ENCODE data around the gene POLR2E.

Gene POLR2E

GRCh38 chr19:1082165-1082927, 12.8 kb downstream of the POLR2E start:
- FAIRE-seq, result no peak
- no peak for DNase-seq (ENCODE audit: insufficient read length, low spot score)

DNA sequence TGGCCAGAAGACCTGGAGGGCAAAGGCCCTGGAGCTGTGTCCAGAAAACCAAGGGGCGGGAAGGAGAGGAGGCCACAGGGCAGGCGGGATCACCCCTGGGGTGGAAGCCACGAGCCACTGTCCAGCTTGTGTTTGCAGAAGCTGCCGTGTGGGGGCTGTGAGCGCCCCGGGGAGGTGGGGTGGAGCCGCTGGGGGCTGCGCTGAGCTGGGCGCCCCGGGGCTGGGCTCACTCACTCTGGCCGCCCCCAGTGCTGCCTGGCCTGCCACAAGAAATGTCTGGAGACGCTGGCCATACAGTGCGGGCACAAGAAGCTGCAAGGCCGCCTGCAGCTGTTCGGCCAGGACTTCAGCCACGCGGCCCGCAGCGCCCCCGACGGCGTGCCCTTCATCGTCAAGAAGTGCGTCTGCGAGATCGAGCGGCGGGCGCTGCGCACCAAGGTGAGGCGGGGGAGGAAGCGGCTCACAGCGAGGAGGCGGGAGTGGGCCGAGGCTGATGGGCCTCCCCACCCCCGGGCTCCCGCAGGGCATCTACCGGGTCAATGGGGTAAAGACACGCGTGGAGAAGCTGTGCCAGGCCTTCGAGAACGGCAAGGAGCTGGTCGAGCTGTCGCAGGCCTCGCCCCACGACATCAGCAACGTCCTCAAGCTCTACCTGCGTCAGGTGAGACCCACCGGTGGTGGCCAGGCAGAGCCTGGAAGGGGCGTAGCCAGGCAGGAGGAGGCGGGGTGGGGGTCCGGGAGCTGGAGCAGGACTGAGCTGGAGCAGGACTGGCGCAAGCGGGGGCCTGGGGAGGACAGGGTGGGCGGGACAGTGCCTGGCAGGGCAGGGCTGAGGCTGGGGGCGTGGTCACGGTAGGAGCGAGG, 13.6 kb downstream of the POLR2E start:
- DNase-seq (ENCODE audit: insufficient read length, low spot score), result no peak
- FAIRE-seq, result no peak

DNA sequence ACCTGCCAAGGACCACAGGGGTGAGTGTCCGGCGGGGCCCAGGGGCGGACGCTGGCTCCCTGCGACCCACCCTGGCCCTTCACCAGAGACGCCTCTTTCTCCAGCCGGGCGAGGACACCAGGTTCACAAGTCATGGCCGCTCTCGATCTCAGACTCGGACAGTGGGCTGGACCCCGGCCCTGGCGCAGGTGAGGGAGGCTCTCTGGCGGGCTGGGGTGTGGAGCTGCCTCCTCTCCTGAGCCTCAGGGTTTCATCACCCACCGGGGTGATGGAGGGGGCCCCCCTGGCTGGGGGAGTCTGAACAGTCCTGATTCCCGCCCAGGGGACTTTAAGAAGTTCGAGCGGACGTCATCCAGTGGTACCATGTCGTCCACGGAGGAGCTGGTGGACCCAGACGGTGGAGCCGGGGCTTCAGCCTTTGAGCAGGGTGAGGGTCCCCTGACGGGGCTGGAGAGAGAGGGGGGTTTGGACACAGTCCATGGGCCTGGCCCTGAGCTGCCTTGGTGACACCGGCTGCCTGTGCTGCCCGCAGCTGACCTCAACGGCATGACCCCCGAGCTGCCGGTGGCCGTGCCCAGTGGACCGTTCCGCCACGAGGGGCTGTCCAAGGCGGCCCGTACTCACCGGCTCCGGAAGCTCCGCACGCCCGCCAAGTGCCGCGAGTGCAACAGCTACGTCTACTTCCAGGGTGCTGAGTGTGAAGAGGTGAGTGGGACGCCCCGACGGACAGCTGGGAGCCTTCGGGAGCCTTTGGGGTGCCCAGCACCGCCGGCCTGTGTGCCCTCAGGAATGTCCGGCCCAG, 14.6 kb downstream of the POLR2E start:
- DNase-seq (ENCODE audit: insufficient read length, low spot score) (no peak), FAIRE-seq (no peak)

GRCh38 chr19:1079566-1080111, 15.5 kb downstream of the POLR2E start:
- no peak for FAIRE-seq
- DNase-seq (ENCODE audit: insufficient read length, low spot score), result no peak

DNA sequence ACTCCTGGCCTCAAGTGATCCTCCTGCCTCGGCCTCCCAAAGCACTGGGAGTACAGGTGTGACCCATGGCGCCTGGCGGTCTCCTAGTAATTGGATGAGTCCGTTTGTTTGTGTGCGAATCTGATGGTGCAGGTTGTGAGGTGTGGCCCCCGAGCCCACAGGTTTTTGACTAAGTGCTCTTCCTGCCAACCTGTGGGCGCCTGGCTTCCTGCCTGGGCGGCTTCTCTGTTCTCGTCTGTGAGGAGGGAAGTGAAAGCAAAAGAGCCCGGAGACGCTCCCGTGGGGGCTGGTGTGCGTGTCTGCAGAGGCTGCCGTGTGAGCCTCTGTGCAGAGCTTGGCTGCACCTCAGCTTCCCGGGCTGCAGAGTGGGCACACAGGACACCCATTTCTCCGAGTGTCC, 18.2 kb downstream of the POLR2E start:
- FAIRE-seq (peak; percentile 99), DNase-seq (ENCODE audit: insufficient read length, low spot score) (peak; percentile 100)

- FAIRE-seq (no peak), DNase-seq (ENCODE audit: insufficient read length, low spot score) (no peak)
Observed at GRCh38 chr19:1076046-1076386, 19.2 kb downstream of the POLR2E start.

- DNase-seq (ENCODE audit: insufficient read length, low spot score), result peak; percentile 96
- peak; percentile 62 for FAIRE-seq
Observed at GRCh38 chr19:1074544-1075283, 20.5 kb downstream of the POLR2E start.

DNA sequence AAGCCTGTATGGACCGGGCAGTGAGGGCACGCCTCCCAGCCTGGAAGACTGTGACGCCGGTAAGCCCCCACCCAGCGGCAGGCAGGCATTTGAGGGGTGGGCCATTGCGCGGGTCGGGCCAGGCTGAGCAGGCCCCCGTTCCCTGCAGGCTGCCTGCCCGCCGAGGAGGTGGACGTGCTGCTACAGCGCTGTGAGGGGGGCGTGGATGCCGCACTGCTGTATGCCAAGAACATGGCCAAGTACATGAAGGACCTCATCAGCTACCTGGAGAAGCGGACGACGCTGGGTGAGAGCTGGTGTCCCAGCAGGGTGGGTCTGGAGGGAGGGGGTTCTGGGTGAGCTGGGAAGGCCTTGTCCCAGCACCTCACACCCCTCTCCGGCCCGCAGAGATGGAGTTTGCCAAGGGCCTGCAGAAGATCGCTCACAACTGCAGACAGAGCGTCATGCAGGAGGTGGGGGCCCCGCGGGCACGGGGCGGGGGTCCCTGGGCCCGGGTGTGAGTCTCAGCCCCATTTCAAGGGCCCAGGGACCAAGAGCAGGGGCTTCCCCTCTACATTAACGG, 21.1 kb downstream of the POLR2E start:
- FAIRE-seq (no peak), DNase-seq (ENCODE audit: insufficient read length, low spot score) (no peak)

- no peak for FAIRE-seq
- DNase-seq (ENCODE audit: insufficient read length, low spot score), result no peak
Observed at GRCh38 chr19:1073063-1073955, 21.9 kb downstream of the POLR2E start.

DNA sequence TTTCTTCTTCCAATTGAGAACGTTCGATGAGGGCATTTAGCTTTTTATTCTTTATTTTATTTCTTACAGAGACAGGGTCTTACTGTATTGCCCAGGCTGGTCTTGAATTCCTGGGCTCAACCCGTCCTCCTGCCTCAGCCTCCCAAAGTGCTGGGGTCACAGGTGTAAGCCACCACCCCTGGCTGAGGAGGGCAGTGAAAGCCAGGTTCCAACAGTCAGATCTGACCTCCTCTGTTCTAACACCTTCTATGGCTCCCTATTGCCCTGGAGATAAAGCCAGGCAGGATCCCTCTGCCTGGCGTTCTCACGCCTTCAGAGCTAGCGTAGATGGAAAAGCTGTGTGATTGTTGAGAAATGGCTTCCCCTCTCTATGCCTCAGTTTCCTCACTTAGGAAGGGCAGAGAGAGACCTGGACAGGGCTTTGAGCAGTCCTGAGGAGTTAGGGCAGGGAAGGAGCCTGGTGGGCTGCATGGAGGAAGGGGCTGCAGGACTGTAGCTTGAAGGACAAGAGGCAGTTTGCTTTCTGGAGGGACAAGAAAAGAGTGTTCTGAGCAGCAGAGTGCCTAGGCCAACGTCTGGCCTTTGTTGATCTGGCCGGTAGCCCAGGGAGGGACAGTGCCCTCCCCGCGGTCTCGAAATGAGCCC, 22.7 kb downstream of the POLR2E start:
- DNase-seq (ENCODE audit: insufficient read length, low spot score) (no peak), FAIRE-seq (no peak)

DNA sequence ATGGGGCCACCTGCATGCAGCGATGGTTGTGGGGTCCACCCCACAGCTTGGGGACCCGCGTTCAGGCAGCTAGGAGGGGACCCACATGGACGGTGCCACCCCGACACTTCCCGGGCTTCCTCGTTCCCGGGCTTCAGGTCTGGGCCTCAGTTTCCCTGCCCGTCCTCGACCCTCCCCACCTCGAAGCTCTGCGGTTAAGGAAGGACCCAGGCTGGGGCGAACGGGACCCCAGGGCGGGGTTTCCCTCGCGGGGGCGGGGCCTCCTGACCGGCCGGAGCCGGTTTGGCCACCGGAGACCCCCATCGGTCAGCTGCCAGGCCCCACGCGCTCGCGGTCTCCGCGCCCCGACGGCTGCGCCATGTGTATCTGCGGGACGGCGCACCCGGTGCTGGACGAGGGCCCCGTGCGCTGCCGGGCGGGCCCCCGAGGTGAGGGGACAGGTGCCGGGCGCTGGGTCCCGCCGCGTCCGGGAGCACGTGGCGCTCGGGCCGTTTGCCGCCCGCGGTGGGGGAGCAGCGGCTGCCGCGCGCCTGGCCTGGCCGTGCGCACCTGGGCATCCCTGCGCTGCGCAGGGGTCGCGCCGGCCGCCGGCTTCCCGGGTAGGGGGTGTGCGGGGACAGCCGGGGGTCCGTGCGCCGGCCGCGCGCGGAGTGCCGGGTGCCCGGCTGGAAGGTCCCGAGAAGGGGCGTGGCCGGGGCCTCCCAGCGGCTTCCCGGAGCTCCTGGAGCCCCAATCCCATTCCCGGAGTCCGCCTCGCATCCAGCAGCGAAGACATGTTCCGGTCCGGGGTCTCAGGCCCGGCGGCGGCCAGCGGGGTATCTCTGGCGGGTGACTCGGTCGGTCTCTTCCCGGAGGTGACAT, 24.0 kb downstream of the POLR2E start:
- no peak for FAIRE-seq

DNA sequence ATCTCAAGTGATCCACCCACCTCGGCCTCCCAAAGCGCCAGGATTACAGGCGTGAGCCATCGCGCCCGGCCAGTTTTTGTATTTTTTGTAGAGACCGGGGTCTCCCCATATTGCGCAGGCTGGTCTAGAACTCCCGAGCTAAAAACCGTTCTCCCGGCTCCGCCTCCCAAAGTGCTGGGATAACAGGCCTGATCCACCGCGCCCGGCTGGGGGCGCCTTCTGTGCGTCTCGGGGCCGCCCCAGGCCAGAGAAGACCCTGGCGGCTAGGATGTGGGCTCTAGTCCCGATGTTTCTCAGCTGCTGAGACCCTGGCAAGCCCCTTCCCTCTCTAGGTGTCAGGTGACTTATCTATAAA, 24.6 kb downstream of the POLR2E start:
- DNase-seq (ENCODE audit: insufficient read length, low spot score), result no peak

More for the DNA sequence above, 24.0 kb downstream of the POLR2E start:
- no peak for DNase-seq (ENCODE audit: insufficient read length, low spot score)

DNA sequence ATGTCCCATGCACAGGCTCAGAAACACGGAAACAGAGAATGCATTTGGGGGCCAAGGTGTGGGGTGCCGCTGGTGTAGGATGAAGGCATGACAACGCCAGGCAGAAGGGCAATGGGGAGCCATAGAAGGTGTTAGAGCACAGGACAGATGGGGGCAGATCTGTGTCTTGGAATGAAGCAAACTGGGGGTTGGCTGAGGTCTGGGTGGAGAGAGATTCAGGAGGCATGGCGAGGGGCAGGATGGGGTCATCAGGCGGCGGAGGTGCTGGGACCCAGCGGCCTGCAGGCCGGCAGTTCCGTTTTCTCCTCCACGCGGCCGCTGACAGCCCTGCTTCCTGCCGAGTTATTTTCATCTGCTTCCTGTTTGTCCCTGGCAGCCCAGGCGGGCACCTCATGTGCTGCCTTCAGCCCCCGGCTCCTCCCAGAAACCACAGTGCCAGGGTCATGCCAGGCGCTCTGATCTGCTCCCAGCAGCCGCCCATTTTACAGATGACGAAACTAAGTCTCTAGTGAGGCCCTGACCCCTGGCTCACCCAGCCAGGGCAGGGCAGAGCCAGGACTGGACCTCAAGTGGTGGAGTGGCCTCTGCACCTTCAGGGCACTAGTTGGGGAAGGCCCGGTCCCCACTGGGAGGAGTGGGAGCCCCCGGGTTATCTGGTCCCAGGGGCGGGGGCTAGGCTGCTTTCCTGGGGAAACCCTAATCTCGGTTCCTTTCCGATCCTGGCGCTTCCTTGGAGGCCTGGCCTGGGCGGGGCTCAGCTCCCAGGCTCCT, 26.0 kb downstream of the POLR2E start:
- FAIRE-seq, result peak; percentile 91
- DNase-seq (ENCODE audit: insufficient read length, low spot score), result peak; percentile 88

More for the DNA sequence above, 24.6 kb downstream of the POLR2E start:
- FAIRE-seq, result no peak

GRCh38 chr19:1068009-1069001, 26.9 kb downstream of the POLR2E start:
- DNase-seq (ENCODE audit: insufficient read length, low spot score) (peak; percentile 59), FAIRE-seq (peak; percentile 92)

- DNase-seq (ENCODE audit: insufficient read length, low spot score), result no peak
Observed at GRCh38 chr19:1067341-1067957, 27.7 kb downstream of the POLR2E start.

More at GRCh38 chr19:1067341-1067957, 27.7 kb downstream of the POLR2E start:
- FAIRE-seq, result no peak
